ENCODE measurements around the gene IPO5.
"Not testable (repeated sequence)": the region's sequence is repeated elsewhere in the genome, so short reads cannot be mapped to it uniquely, and the experiment has no call there.

The IPO5 gene

GRCh38 chr13:98039964-98040363 is 86.5 kb downstream of the IPO5 start:
- H3K4ac ChIP-seq (ENCODE audit: low read length): no peak overlapping the region
- no peak overlapping the region for H4K91ac ChIP-seq (ENCODE audit: low read depth, low read length, poor library complexity)
- H3K36me3 ChIP-seq (replicated peaks in 1 of 2; ENCODE audit: control insufficient read depth in 2 of 2, insufficient read depth in 2 of 2, low read length in 2 of 2): no peaks in the 10 kb centered on the region
- H2BK5ac ChIP-seq (ENCODE audit: low read length): no peak overlapping the region
- DNase-seq (ENCODE audit: low spot score): no peak
- H2BK15ac ChIP-seq (ENCODE audit: low read length): no peak overlapping the region
- no peak overlapping the region for H3K14ac ChIP-seq (ENCODE audit: low read length)
- H3K27ac ChIP-seq (replicated peaks; ENCODE audit: low read length): no peak overlapping the region
- no peaks in the 10 kb centered on the region for H3K27me3 ChIP-seq (ENCODE audit: control insufficient read depth in 3 of 3, insufficient read depth in 3 of 3, low read depth in 1 of 3, low read length in 3 of 3)
- no peak overlapping the region for H2BK12ac ChIP-seq (ENCODE audit: low read length)
- H3K23ac ChIP-seq (ENCODE audit: low read depth, low read length, poor library complexity): no peak overlapping the region
- H2AK5ac ChIP-seq (ENCODE audit: low read depth, low read length): no peak overlapping the region
- H4K8ac ChIP-seq (ENCODE audit: low read depth, low read length): no peak overlapping the region
- H2AFZ ChIP-seq (ENCODE audit: low read length): no peak overlapping the region
- no peak overlapping the region for H3K18ac ChIP-seq (ENCODE audit: low read length)
- H3K9ac ChIP-seq (ENCODE audit: low read depth, low read length, poor library complexity): no peak overlapping the region
- H2BK120ac ChIP-seq (ENCODE audit: low read depth, low read length): no peak overlapping the region
- no peaks in the 10 kb centered on the region for H3K79me1 ChIP-seq (ENCODE audit: low read depth, low read length)
- H3K4me2 ChIP-seq (ENCODE audit: insufficient read depth, low read length, poor library complexity, severe bottlenecking): no peak overlapping the region
- H3K9me3 ChIP-seq (replicated peaks in 1 of 2; ENCODE audit: control insufficient read depth in 2 of 2, insufficient read depth in 1 of 2, low read depth in 1 of 2, low read length in 2 of 2): no peaks in the 10 kb centered on the region
- WGBS, 2 donors (ENCODE audit: extremely low coverage in 2 of 2, insufficient read length in 2 of 2, insufficient replicate concordance in 1 of 2): no CpG with 5 or more reads among the region's 10 CpGs
- no peaks in the 10 kb centered on the region for H3K4me1 ChIP-seq (ENCODE audit: control insufficient read depth in 2 of 2, insufficient read depth in 1 of 2, low read depth in 1 of 2, low read length in 2 of 2)
- no peak overlapping the region for H3K4me3 ChIP-seq (ENCODE audit: low read length in 2 of 2)

GRCh38 chr13:98041081-98041820 is 87.8 kb downstream of the IPO5 start:
- H3K4me1 ChIP-seq (ENCODE audit: control insufficient read depth in 2 of 2, insufficient read depth in 1 of 2, low read depth in 1 of 2, low read length in 2 of 2): no peaks in the 10 kb centered on the region
- no peak overlapping the region for H2BK12ac ChIP-seq (ENCODE audit: low read length)
- no peak overlapping the region for H3K23ac ChIP-seq (ENCODE audit: low read depth, low read length, poor library complexity)
- no peak overlapping the region for H3K14ac ChIP-seq (ENCODE audit: low read length)
- no peaks in the 10 kb centered on the region for H3K79me1 ChIP-seq (ENCODE audit: low read depth, low read length)
- no peaks in the 10 kb centered on the region for H3K9me3 ChIP-seq (replicated peaks in 1 of 2; ENCODE audit: control insufficient read depth in 2 of 2, insufficient read depth in 1 of 2, low read depth in 1 of 2, low read length in 2 of 2)
- no peak overlapping the region for H2AFZ ChIP-seq (ENCODE audit: low read length)
- H2BK120ac ChIP-seq (ENCODE audit: low read depth, low read length): no peak overlapping the region
- H2BK15ac ChIP-seq (ENCODE audit: low read length): no peak overlapping the region
- no peak overlapping the region for H4K8ac ChIP-seq (ENCODE audit: low read depth, low read length)
- H4K91ac ChIP-seq (ENCODE audit: low read depth, low read length, poor library complexity): no peak overlapping the region
- no peak overlapping the region for H3K4me2 ChIP-seq (ENCODE audit: insufficient read depth, low read length, poor library complexity, severe bottlenecking)
- H3K27ac ChIP-seq (replicated peaks; ENCODE audit: low read length): no peak overlapping the region
- no peaks in the 10 kb centered on the region for H3K36me3 ChIP-seq (replicated peaks in 1 of 2; ENCODE audit: control insufficient read depth in 2 of 2, insufficient read depth in 2 of 2, low read length in 2 of 2)
- no peak overlapping the region for H3K9ac ChIP-seq (ENCODE audit: low read depth, low read length, poor library complexity)
- no peak for DNase-seq (ENCODE audit: low spot score)
- H2BK5ac ChIP-seq (ENCODE audit: low read length): no peak overlapping the region
- WGBS, 2 donors (ENCODE audit: extremely low coverage in 2 of 2, insufficient read length in 2 of 2, insufficient replicate concordance in 1 of 2): no CpG with 5 or more reads among the region's 5 CpGs
- H3K27me3 ChIP-seq (ENCODE audit: control insufficient read depth in 3 of 3, insufficient read depth in 3 of 3, low read depth in 1 of 3, low read length in 3 of 3): no peaks in the 10 kb centered on the region
- no peak overlapping the region for H3K4me3 ChIP-seq (ENCODE audit: low read length in 2 of 2)
- no peak overlapping the region for H3K4ac ChIP-seq (ENCODE audit: low read length)
- no peak overlapping the region for H3K18ac ChIP-seq (ENCODE audit: low read length)
- no peak overlapping the region for H2AK5ac ChIP-seq (ENCODE audit: low read depth, low read length)

DNA sequence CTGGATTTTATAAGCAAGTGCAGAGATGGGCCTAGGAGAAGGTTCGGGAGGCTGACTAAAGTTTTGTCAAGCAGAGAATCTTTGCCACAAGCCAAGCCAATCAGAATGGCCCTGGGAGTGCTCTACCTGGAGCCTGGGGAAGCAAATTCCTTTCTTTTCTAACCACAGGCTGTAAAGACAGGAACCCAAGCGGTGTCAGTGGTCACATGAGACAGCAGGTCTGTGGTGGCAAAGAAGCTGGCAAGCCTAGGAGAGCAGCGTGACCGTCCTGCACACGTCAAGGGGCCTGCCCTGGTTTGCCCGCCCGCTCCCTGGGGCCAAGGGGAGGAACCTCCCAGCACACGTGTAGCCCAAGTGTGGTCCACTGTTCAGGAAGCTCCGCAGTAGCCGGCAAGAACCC is 90.8 kb downstream of the IPO5 start:
- no peaks in the 10 kb centered on the region for H3K36me3 ChIP-seq (replicated peaks in 1 of 2; ENCODE audit: control insufficient read depth in 2 of 2, insufficient read depth in 2 of 2, low read length in 2 of 2)
- no peak overlapping the region for H2BK5ac ChIP-seq (ENCODE audit: low read length)
- no peak overlapping the region for H4K91ac ChIP-seq (ENCODE audit: low read depth, low read length, poor library complexity)
- H2AFZ ChIP-seq (ENCODE audit: low read length): no peak overlapping the region
- H3K14ac ChIP-seq (ENCODE audit: low read length): no peak overlapping the region
- peak overlapping the region; percentile 23 for H3K18ac ChIP-seq (ENCODE audit: low read length)
- no peak overlapping the region for H2BK120ac ChIP-seq (ENCODE audit: low read depth, low read length)
- H2AK5ac ChIP-seq (ENCODE audit: low read depth, low read length): no peak overlapping the region
- no peaks in the 10 kb centered on the region for H3K9me3 ChIP-seq (replicated peaks in 1 of 2; ENCODE audit: control insufficient read depth in 2 of 2, insufficient read depth in 1 of 2, low read depth in 1 of 2, low read length in 2 of 2)
- H3K4ac ChIP-seq (ENCODE audit: low read length): no peak overlapping the region
- H2BK15ac ChIP-seq (ENCODE audit: low read length): no peak overlapping the region
- H3K4me3 ChIP-seq (ENCODE audit: low read length in 2 of 2): no peak overlapping the region
- no peak overlapping the region for H3K27ac ChIP-seq (replicated peaks; ENCODE audit: low read length)
- H3K27me3 ChIP-seq (ENCODE audit: control insufficient read depth in 3 of 3, insufficient read depth in 3 of 3, low read depth in 1 of 3, low read length in 3 of 3): no peaks in the 10 kb centered on the region
- H3K23ac ChIP-seq (ENCODE audit: low read depth, low read length, poor library complexity): no peak overlapping the region
- no peaks in the 10 kb centered on the region for H3K4me1 ChIP-seq (ENCODE audit: control insufficient read depth in 2 of 2, insufficient read depth in 1 of 2, low read depth in 1 of 2, low read length in 2 of 2)
- no peak overlapping the region for H4K8ac ChIP-seq (ENCODE audit: low read depth, low read length)
- no peak overlapping the region for H3K4me2 ChIP-seq (ENCODE audit: insufficient read depth, low read length, poor library complexity, severe bottlenecking)
- H3K9ac ChIP-seq (ENCODE audit: low read depth, low read length, poor library complexity): no peak overlapping the region
- WGBS, 2 donors (ENCODE audit: extremely low coverage in 2 of 2, insufficient read length in 2 of 2, insufficient replicate concordance in 1 of 2): no CpG with 5 or more reads among the region's 10 CpGs
- H3K79me1 ChIP-seq (ENCODE audit: low read depth, low read length): no peaks in the 10 kb centered on the region
- DNase-seq (ENCODE audit: low spot score): no peak
- no peak overlapping the region for H2BK12ac ChIP-seq (ENCODE audit: low read length)

DNA sequence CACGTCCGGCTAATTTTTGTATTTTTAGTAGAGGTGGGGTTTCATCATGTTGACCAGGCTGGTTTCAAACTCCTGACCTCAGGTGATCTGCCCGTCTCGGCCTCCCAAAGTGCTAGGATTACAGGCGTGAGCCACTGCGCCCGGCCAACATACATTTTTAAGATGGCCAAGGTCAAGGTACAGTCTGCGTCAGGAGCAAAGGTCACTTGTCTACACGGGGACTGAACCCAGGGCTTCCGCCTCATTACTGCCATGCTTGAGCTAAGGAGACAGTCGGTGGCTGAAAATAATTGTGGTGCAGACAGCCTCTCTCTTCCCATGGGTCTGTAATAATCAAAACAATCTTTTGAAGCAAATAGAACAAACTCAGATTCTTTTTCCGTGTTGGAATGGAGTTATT is 94.3 kb downstream of the IPO5 start:
- not testable (repeated sequence) for H3K9me3 ChIP-seq (replicated peaks in 1 of 2; ENCODE audit: control insufficient read depth in 2 of 2, insufficient read depth in 1 of 2, low read depth in 1 of 2, low read length in 2 of 2); H3K4me1 ChIP-seq (ENCODE audit: control insufficient read depth in 2 of 2, insufficient read depth in 1 of 2, low read depth in 1 of 2, low read length in 2 of 2); H3K4me2 ChIP-seq (ENCODE audit: insufficient read depth, low read length, poor library complexity, severe bottlenecking); H3K4ac ChIP-seq (ENCODE audit: low read length); H3K4me3 ChIP-seq (ENCODE audit: low read length in 2 of 2); H2AK5ac ChIP-seq (ENCODE audit: low read depth, low read length); H3K9ac ChIP-seq (ENCODE audit: low read depth, low read length, poor library complexity); DNase-seq (ENCODE audit: low spot score); H3K18ac ChIP-seq (ENCODE audit: low read length); H2BK12ac ChIP-seq (ENCODE audit: low read length); H2BK15ac ChIP-seq (ENCODE audit: low read length); H2BK5ac ChIP-seq (ENCODE audit: low read length); H3K27ac ChIP-seq (replicated peaks; ENCODE audit: low read length); H3K23ac ChIP-seq (ENCODE audit: low read depth, low read length, poor library complexity); H3K36me3 ChIP-seq (replicated peaks in 1 of 2; ENCODE audit: control insufficient read depth in 2 of 2, insufficient read depth in 2 of 2, low read length in 2 of 2); H3K79me1 ChIP-seq (ENCODE audit: low read depth, low read length); H3K27me3 ChIP-seq (ENCODE audit: control insufficient read depth in 3 of 3, insufficient read depth in 3 of 3, low read depth in 1 of 3, low read length in 3 of 3); H4K8ac ChIP-seq (ENCODE audit: low read depth, low read length); H3K14ac ChIP-seq (ENCODE audit: low read length); H4K91ac ChIP-seq (ENCODE audit: low read depth, low read length, poor library complexity); H2BK120ac ChIP-seq (ENCODE audit: low read depth, low read length); H2AFZ ChIP-seq (ENCODE audit: low read length)
- WGBS, 2 donors (ENCODE audit: extremely low coverage in 2 of 2, insufficient read length in 2 of 2, insufficient replicate concordance in 1 of 2): no CpG with 5 or more reads among the region's 12 CpGs

Data from neuronal stem cell (in vitro differentiated cells).